HepG2 (cell line): ENCODE results near the gene LRRIQ4. TPM values are rescaled to one million over a fixed set of nuclear protein-coding genes. Genes with fewer than 3 reads are reported as not detected.
A peak's percentile ranks its signal among the peaks of the same experiment; 100 is the strongest.

Experiments
- EEA1 ChIP-seq: sonication (generic); formaldehyde crosslinking; IDR thresholded peaks from 2 replicates; pipeline ENCODE4 v1.5.1; 2020; ENCODE audit warnings: mild to moderate bottlenecking, missing genetic modification reagents, borderline replicate concordance
- GABPA ChIP-seq, 2 experiments: IDR thresholded peaks; 2 replicates each; pipeline ENCODE4 v1.6.1; 2011 to 2016; ENCODE audit warnings: low read depth in 2 of 2, low read length in 1 of 2, missing biosample characterization in 1 of 2, missing genetic modification characterization in 1 of 2
- HMG20A ChIP-seq: IDR thresholded peaks from 2 replicates; pipeline ENCODE4 v1.6.1; 2016; ENCODE audit warnings: borderline replicate concordance
- NFATC3 ChIP-seq: sonication (generic); formaldehyde crosslinking; IDR thresholded peaks from 2 replicates; pipeline ENCODE4 v1.5.1; 2020; ENCODE audit warnings: mild to moderate bottlenecking, missing genetic modification reagents
- PHF8 ChIP-seq: sonication (generic); formaldehyde crosslinking; IDR thresholded peaks from 2 replicates; pipeline ENCODE4 v1.5.0; 2020; ENCODE audit warnings: missing genetic modification reagents
- POLR2AphosphoS5 ChIP-seq: IDR thresholded peaks from 2 replicates; pipeline ENCODE4 v1.6.1; 2012; ENCODE audit warnings: low read depth, low read length
- POLR2G ChIP-seq: fragments of 200-400 bp; formaldehyde crosslinking; IDR thresholded peaks from 2 replicates; pipeline ENCODE4 v1.6.1; 2018; ENCODE audit warnings: mild to moderate bottlenecking, low read depth, low read length, moderate library complexity
- SIN3A ChIP-seq: IDR thresholded peaks from 2 replicates; pipeline ENCODE4 v1.6.1; 2011; ENCODE audit warnings: low read depth, mild to moderate bottlenecking, control low read depth, low read length, borderline replicate concordance
- ZMAT3 ChIP-seq: sonication (generic); formaldehyde crosslinking; conservative IDR thresholded peaks from 2 replicates; pipeline ENCODE4 v1.7.0; 2021; ENCODE audit warnings: missing genetic modification reagents
- ZSCAN29 ChIP-seq: sonication (generic); formaldehyde crosslinking; conservative IDR thresholded peaks from 2 replicates; pipeline ENCODE4 v1.4.0; 2020; ENCODE audit warnings: mild to moderate bottlenecking, missing genetic modification reagents
- ZSCAN30 ChIP-seq: sonication (generic); formaldehyde crosslinking; IDR thresholded peaks from 2 replicates; pipeline ENCODE4 v1.5.0; 2020; ENCODE audit warnings: mild to moderate bottlenecking, missing genetic modification reagents
- polyA plus RNA-seq, 8 experiments: library from polyadenylated mRNA; depleted of rRNA in 3 of 8; stranded (reverse) in 7 of 8; unstranded in 1 of 8; fragments of >200 nt; fragmentation: Illumina TruSeq in 4 of 8; extraction: Trizol in 4 of 8; gene quantifications; 2 replicates each; pipeline versions ENCODE4 v1.2.1 to v1.2.3, GENCODE V29; 2011 to 2016; ENCODE audit warnings: low read depth in 4 of 8, missing spikeins in 1 of 8, mixed read lengths in 1 of 8; ENCODE audit not compliant: insufficient read depth in 1 of 8
- total RNA-seq, 5 experiments: library from RNA; depleted of rRNA; stranded (reverse); fragments of >200 nt; fragmentation: Illumina TruSeq; extraction: Trizol; gene quantifications; 2 replicates each; pipeline ENCODE4 v1.2.3, GENCODE V29; 2016; ENCODE audit warnings: low read depth in 1 of 5
- TF ChIP-seq, protein P1 (sequence below): sonication (generic); formaldehyde crosslinking; IDR thresholded peaks from 2 replicates; pipeline ENCODE4 v1.4.0; 2020; ENCODE audit warnings: missing genetic modification reagents, borderline replicate concordance
- TF ChIP-seq, protein P2 (sequence below): sonication (generic); formaldehyde crosslinking; IDR thresholded peaks from 2 replicates; pipeline ENCODE4 v1.8.0; 2022; ENCODE audit warnings: mild to moderate bottlenecking, missing genetic modification reagents, moderate library complexity
- TF ChIP-seq, protein P3 (sequence below): IDR thresholded peaks from 2 replicates; pipeline ENCODE4 v1.6.1; 2016; ENCODE audit warnings: missing compliant biosample characterization, missing genetic modification reagents, borderline replicate concordance
- TF ChIP-seq, protein P4 (sequence below): sonication (generic); formaldehyde crosslinking; IDR thresholded peaks from 2 replicates; pipeline ENCODE4 v1.5.1; 2020; ENCODE audit warnings: mild to moderate bottlenecking, missing genetic modification reagents, moderate library complexity

Gene LRRIQ4
- total and polyA plus RNA-seq, 2 of the 13 experiments (the other 11 are each of a cell fraction or from before 2014, with no cell fraction given), result not detected

DNA sequence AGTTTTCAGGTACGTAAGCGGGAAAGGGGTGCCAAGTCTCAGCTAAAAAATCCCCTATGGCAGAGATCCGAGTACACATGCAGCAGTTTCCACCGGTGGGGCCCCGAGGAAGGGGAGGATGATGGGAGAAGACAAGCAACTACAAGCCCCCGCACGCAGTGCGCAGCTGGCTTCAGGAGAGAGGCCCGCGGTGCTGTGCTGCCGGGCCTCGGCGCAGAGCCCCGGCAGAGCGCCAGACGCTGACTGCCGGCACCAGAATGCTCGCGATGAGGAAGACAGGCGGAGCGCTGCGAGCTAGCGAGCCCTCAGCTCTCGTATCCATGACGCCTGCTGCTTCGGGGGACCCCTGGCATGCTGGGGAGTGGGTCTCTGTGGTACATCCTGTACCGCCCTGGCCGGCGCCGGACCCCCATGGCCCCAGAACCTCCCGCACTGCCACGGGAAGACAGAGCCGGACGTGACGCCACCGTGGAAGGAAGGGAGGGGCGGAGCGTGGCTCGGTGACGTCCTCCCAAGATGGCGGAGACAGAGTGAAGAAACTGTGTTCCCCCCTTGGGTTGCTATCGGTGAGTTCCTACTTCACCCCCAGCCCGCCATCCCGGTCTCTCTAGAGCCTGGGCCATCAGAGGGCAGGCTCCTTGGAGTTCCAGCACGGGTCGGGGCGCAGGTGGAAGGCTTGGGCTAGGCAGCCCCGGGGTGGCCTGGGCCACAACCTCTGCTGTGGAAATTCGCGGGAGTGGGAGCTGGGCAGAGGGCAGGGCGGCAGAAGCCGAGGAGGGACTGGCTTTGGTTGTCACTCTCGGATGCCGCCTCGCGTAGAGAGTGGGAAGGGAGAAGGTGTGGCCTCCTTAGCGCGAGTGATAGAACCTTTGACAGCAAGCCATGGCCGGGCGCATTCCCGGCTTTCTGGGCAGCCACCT is 39.5 kb upstream of the LRRIQ4 start, which contains the start of gene MYNN (continued):
- TF ChIP-seq SIN3A (peak; percentile 66; the same call in 1 of the 2 replicates), EEA1 (CRISPR knock-in tag) (no peak; the same call in 1 of the 2 replicates), GABPA (IDR thresholded peaks at IDR 0.05; ENCODE audit: low read depth, low read length) (peak; percentile 82), GABPA (CRISPR knock-in tag; IDR thresholded peaks at IDR 0.05; ENCODE audit: low read depth) (peak; percentile 95), ZSCAN29 (CRISPR knock-in tag) (peak; percentile 59; the same call in 1 of the 2 replicates), NFATC3 (CRISPR knock-in tag) (no peak; the same call in 1 of the 2 replicates), POLR2AphosphoS5 (peak; percentile 94), POLR2G (peak; percentile 97), HMG20A (CRISPR knock-in tag) (no peak), PHF8 (peak; percentile 98), ZMAT3 (peak; percentile 47; the same call in 1 of the 2 replicates), ZSCAN30 (CRISPR knock-in tag) (no peak)
- TF ChIP-seq, protein P1, sequence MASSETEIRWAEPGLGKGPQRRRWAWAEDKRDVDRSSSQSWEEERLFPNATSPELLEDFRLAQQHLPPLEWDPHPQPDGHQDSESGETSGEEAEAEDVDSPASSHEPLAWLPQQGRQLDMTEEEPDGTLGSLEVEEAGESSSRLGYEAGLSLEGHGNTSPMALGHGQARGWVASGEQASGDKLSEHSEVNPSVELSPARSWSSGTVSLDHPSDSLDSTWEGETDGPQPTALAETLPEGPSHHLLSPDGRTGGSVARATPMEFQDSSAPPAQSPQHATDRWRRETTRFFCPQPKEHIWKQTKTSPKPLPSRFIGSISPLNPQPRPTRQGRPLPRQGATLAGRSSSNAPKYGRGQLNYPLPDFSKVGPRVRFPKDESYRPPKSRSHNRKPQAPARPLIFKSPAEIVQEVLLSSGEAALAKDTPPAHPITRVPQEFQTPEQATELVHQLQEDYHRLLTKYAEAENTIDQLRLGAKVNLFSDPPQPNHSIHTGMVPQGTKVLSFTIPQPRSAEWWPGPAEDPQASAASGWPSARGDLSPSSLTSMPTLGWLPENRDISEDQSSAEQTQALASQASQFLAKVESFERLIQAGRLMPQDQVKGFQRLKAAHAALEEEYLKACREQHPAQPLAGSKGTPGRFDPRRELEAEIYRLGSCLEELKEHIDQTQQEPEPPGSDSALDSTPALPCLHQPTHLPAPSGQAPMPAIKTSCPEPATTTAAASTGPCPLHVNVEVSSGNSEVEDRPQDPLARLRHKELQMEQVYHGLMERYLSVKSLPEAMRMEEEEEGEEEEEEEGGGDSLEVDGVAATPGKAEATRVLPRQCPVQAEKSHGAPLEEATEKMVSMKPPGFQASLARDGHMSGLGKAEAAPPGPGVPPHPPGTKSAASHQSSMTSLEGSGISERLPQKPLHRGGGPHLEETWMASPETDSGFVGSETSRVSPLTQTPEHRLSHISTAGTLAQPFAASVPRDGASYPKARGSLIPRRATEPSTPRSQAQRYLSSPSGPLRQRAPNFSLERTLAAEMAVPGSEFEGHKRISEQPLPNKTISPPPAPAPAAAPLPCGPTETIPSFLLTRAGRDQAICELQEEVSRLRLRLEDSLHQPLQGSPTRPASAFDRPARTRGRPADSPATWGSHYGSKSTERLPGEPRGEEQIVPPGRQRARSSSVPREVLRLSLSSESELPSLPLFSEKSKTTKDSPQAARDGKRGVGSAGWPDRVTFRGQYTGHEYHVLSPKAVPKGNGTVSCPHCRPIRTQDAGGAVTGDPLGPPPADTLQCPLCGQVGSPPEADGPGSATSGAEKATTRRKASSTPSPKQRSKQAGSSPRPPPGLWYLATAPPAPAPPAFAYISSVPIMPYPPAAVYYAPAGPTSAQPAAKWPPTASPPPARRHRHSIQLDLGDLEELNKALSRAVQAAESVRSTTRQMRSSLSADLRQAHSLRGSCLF, result peak; percentile 87; the same call in 1 of the 2 replicates
- TF ChIP-seq, protein P2, sequence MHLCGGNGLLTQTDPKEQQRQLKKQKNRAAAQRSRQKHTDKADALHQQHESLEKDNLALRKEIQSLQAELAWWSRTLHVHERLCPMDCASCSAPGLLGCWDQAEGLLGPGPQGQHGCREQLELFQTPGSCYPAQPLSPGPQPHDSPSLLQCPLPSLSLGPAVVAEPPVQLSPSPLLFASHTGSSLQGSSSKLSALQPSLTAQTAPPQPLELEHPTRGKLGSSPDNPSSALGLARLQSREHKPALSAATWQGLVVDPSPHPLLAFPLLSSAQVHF (CRISPR knock-in tag), result no peak
- TF ChIP-seq, protein P3, sequence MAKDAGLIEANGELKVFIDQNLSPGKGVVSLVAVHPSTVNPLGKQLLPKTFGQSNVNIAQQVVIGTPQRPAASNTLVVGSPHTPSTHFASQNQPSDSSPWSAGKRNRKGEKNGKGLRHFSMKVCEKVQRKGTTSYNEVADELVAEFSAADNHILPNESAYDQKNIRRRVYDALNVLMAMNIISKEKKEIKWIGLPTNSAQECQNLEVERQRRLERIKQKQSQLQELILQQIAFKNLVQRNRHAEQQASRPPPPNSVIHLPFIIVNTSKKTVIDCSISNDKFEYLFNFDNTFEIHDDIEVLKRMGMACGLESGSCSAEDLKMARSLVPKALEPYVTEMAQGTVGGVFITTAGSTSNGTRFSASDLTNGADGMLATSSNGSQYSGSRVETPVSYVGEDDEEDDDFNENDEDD (CRISPR knock-in tag), result no peak; the same call in 1 of the 2 replicates
- TF ChIP-seq, protein P4, sequence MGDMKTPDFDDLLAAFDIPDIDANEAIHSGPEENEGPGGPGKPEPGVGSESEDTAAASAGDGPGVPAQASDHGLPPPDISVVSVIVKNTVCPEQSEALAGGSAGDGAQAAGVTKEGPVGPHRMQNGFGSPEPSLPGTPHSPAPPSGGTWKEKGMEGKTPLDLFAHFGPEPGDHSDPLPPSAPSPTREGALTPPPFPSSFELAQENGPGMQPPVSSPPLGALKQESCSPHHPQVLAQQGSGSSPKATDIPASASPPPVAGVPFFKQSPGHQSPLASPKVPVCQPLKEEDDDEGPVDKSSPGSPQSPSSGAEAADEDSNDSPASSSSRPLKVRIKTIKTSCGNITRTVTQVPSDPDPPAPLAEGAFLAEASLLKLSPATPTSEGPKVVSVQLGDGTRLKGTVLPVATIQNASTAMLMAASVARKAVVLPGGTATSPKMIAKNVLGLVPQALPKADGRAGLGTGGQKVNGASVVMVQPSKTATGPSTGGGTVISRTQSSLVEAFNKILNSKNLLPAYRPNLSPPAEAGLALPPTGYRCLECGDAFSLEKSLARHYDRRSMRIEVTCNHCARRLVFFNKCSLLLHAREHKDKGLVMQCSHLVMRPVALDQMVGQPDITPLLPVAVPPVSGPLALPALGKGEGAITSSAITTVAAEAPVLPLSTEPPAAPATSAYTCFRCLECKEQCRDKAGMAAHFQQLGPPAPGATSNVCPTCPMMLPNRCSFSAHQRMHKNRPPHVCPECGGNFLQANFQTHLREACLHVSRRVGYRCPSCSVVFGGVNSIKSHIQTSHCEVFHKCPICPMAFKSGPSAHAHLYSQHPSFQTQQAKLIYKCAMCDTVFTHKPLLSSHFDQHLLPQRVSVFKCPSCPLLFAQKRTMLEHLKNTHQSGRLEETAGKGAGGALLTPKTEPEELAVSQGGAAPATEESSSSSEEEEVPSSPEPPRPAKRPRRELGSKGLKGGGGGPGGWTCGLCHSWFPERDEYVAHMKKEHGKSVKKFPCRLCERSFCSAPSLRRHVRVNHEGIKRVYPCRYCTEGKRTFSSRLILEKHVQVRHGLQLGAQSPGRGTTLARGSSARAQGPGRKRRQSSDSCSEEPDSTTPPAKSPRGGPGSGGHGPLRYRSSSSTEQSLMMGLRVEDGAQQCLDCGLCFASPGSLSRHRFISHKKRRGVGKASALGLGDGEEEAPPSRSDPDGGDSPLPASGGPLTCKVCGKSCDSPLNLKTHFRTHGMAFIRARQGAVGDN (CRISPR knock-in tag), result peak; percentile 94
